Erythroblast (primary cell): ENCODE results near the gene RPL10A.

Experiments
- GATA1 ChIP-seq: IDR thresholded peaks from 2 replicates; pipeline ENCODE4 v1.6.1; 2011; ENCODE audit warnings: low read depth, mild to moderate bottlenecking, control low read depth, low read length, moderate library complexity
- POLR2A ChIP-seq: IDR thresholded peaks from 2 replicates; pipeline ENCODE4 v1.6.1; 2011; ENCODE audit warnings: mild to moderate bottlenecking, low read length

GRCh38 chr6:35506536-35506935 is 38.3 kb downstream of the RPL10A start:
- TF ChIP-seq POLR2A (no peak), GATA1 (no peak)
